GM11168 (cell line): ENCODE data around the gene UBE3B.
"Not testable (repeated sequence)": the region's sequence is repeated elsewhere in the genome, so short reads cannot be mapped to it uniquely, and the experiment has no call there.

Source experiments
- in situ Hi-C: fragments of 300-500 bp; cut with MboI; formaldehyde crosslinking; loops from one replicate; pipeline ENCODE4 v1.12.0; 2022; ENCODE audit warnings: low sequenced_read_pairs; ENCODE audit not compliant: unreplicated experiment

Gene UBE3B

GRCh38 chr12:109477185-109477962 is at the start of gene UBE3B, which contains the start of gene KCTD10:
Gene UBE3B, plus strand, starts transcription at chr12:109477634. Its CDS starts 5,918 bp downstream, at chr12:109483552.
Gene KCTD10, minus strand, starts transcription at chr12:109477300. Its CDS starts 38 bp downstream, at chr12:109477262.
- in situ Hi-C loops, result no loop called here

- in situ Hi-C loops, result no loop called here
Observed at GRCh38 chr12:109428037-109428629, 49.3 kb upstream of the UBE3B start.

- in situ Hi-C loops, result not testable (repeated sequence)
Observed at GRCh38 chr12:109428804-109429203, 48.6 kb upstream of the UBE3B start.

GRCh38 chr12:109430244-109430643 is 47.2 kb upstream of the UBE3B start:
- in situ Hi-C loops, result no loop called here

- in situ Hi-C loops, result no loop called here
Observed at GRCh38 chr12:109432431-109432830, 45.0 kb upstream of the UBE3B start.

GRCh38 chr12:109432842-109433304 is 44.6 kb upstream of the UBE3B start:
- in situ Hi-C loops, result no loop called here

GRCh38 chr12:109433618-109434017 is 43.8 kb upstream of the UBE3B start:
- in situ Hi-C loops, result no loop called here

- in situ Hi-C loops, result no loop called here
Observed at GRCh38 chr12:109434582-109434981, 42.9 kb upstream of the UBE3B start.

- in situ Hi-C loops, result no loop called here
Observed at GRCh38 chr12:109435428-109436187, 41.8 kb upstream of the UBE3B start.

- in situ Hi-C loops, result no loop called here
Observed at GRCh38 chr12:109436188-109436560, 41.3 kb upstream of the UBE3B start.

GRCh38 chr12:109439181-109439580 is 38.3 kb upstream of the UBE3B start:
- in situ Hi-C loops, result no loop called here

- in situ Hi-C loops, result not testable (repeated sequence)
Observed at GRCh38 chr12:109439951-109440350, 37.5 kb upstream of the UBE3B start.

GRCh38 chr12:109440851-109441490 is 36.5 kb upstream of the UBE3B start:
- in situ Hi-C loops, result no loop called here

GRCh38 chr12:109443794-109444193 is 33.6 kb upstream of the UBE3B start:
- in situ Hi-C loops, result no loop called here

GRCh38 chr12:109444259-109444658 is 33.2 kb upstream of the UBE3B start:
- in situ Hi-C loops, result no loop called here

GRCh38 chr12:109445191-109445609 is 32.2 kb upstream of the UBE3B start:
- in situ Hi-C loops, result no loop called here

- in situ Hi-C loops, result no loop called here
Observed at GRCh38 chr12:109446869-109447268, 30.6 kb upstream of the UBE3B start.

GRCh38 chr12:109447482-109447881 is 30.0 kb upstream of the UBE3B start:
- in situ Hi-C loops, result no loop called here

- in situ Hi-C loops, result no loop called here
Observed at GRCh38 chr12:109448272-109448671, 29.2 kb upstream of the UBE3B start.

- in situ Hi-C loops, result no loop called here
Observed at GRCh38 chr12:109448707-109449390, 28.6 kb upstream of the UBE3B start.
